ENCODE measurements around the gene GDF10.

GRCh38 chr10:47258921-47259320, 41.1 kb upstream of the GDF10 start:
- no peak for TF ChIP-seq CTCF (IDR thresholded peaks at IDR 0.05)
- no peak for TF ChIP-seq EP300 (IDR thresholded peaks at IDR 0.05)
- no peak for TF ChIP-seq POLR2A (IDR thresholded peaks at IDR 0.05)
